ENCODE data around the gene FBXL13.
"Not testable (repeated sequence)": the region's sequence is repeated elsewhere in the genome, so short reads cannot be mapped to it uniquely, and the experiment has no call there.

FBXL13 gene

DNA sequence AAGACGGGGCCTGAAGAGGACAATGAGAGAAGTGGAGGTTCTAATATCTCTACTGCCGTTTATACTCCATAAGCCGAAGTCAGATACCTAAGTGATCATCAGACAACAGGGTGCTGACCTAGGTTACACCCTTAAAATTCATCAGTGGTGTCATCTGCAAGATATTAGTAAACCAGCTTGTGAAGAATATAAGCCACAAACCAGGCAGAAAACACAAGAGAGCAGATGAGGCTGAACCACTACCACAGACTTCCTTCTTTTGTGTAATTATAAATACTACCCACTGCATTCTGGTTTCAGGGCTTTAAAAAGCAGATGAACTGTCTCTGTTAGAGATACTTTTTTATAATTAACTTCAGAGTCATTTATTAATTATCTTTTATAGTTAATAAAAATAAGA is 230.7 kb downstream of the FBXL13 start:
- DNase-seq = no peak

DNA sequence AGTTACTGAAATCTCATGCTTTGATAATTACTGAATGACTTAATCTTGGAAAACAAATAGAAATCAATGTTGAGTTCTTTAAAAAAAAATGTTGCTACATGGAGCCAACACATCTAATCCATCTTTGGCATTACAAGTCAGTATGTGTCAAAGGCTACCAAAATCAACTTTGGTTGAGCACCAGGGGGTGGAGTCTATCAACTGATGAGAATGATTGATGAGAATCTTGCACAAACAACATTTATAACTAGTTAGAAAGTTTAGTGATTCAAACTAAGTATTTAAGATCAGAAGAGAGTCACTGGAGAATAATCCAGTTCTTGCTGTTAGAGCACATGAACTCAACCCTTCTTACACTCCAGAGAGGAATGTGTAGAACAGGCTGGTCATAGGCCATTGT is 232.3 kb downstream of the FBXL13 start:
- DNase-seq = no peak

DNA sequence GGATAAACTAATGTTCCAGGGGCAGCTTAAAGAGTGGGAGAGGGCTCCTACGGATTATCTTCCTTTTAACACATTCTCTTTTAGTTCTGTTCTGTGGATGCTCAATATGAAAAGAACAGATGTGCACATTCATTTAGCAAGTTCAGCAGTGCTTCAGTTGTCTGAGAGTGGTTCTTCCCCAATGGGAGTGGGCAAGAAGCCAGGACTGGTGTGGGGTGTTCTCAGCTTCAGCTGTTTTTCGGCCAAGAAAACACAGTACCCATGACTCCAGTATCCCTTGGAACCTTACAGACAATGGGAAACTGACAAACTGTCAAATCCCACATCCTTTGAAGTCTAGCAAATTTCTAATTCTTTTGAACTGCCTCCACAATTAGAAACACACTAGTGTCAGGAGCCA is 233.3 kb downstream of the FBXL13 start:
- DNase-seq = no peak

DNA sequence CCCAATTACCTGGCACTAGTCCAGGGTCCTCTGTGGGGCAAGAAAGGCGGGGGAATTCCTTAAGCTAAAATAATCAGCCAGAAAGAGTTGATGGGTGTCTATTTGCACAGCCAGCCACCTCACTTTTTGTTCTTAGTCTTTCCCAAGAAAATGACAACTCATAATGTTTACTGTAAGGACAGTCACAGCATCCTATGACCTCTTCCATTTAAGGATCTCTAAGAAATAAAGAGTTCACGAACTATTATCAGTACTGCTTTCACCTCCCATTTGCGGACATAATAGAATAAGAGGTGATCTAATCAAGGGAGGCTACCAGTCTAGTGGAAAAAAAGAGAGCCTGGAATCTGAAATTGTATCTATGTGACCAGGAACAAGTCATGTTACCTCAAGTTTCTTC is 234.2 kb downstream of the FBXL13 start:
- DNase-seq = no peak

DNA sequence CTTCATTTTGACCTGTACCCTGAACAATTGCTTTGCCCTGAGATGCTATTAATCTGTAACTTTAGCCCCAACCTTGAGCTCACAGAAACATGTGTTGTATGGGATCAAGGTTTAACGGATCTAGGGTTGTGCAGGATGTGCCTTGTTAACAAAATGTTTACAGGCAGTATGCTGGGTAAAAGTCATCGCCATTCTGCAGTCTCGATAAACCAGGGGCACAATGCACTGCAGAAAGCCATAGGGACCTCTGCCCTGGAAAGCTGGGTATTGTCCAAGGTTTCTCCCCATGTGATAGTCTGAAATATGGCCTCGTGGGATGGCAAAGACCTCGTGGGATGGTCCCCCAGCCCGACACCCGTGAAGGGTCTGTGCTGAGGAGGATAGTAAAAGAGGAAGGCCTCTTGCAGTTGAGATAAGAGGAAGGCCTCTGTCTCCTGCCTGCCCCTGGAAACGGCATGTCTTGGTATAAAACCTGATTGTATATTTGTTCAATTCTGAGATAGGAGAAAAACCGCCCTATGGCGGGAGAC is 236.0 kb downstream of the FBXL13 start:
- not testable (repeated sequence) for DNase-seq

DNA sequence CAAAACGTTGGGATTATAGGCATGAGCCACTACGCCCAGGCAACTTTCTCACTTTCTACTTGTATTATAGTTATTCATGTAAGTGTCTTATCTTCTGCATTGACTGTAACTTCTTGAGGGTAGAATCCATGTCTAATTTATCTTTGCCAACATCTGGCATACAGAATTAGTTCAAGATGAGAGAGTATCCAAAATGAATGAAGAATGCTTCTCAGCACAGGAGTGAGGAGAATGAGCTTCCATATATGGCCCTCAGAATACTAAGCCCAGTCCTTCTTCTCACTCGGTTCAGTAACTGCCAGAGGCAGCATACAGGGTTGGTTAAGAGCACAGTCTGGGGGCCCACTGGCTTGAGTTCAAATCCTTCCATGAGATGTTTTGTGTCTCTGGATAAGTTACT is 236.8 kb downstream of the FBXL13 start:
- no peak for DNase-seq

DNA sequence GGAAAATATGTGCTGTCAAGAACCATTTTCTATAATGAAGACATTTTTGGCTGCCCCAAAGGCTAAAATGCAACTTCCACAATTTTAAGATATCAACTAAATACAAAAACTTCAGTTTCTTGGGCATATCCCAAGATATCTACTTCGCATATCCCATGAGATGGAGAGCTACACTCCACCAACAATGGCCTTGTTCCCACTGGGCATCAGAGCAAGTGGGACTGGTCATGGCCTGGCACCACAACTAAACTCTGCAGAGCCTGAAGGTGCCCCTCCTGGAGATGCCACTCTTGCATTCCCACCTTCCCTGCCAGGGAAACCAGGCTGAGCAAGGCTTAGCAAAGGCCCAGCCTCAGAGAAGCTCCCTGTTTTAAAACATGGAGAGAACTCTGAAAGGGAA is 237.6 kb downstream of the FBXL13 start:
- no peak for DNase-seq

DNA sequence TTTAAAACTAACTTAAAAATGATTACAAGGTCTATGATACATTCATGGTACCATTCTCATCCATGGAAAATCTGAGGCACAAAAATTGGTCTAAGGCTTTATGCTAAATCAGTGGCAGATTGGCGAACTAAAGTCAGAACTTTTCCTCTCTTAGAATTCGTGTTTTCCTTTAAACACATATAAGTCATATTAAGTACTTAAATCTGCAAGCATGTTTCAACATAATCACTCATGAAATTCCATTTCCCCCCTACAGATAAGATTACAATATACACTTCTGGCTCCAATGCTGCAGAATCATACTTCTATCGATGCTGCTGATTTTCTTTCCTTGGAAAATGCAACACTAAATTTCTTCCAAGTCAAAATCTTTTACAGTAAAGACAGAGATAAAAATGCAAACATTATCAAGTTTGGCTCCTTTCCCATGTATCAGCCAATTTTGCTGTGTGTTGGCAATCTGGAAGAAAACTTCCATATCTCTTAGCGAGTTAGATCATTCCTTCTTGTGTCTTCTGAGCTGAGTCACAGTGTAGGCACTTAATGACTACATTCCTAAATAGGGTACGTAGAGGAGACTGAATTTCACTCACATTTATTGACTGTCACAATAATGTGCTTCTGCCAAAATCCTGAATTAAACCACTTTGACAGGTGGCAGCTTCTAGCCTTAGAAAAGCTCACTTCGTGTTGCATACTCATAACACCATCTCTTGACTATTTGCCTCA is 238.2 kb downstream of the FBXL13 start:
- no peak for DNase-seq

DNA sequence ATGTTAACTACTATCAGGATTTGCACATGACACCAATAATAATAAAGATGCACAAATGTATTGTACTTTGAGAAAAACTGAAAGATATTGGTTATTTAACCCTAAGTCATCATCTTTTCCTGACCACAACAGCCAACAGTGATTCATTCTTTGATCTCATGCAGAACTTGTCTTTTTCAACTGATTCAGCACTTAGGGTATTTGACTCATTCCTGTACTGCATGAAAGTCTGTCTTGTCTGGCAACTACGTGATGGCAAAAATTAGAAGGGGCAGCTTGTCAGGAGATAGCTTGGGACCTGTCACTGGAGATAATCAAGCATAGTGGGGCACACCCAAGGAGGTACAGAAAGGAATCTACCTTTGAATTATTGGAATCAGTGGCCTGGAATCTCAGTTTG is 239.6 kb downstream of the FBXL13 start:
- DNase-seq = no peak

DNA sequence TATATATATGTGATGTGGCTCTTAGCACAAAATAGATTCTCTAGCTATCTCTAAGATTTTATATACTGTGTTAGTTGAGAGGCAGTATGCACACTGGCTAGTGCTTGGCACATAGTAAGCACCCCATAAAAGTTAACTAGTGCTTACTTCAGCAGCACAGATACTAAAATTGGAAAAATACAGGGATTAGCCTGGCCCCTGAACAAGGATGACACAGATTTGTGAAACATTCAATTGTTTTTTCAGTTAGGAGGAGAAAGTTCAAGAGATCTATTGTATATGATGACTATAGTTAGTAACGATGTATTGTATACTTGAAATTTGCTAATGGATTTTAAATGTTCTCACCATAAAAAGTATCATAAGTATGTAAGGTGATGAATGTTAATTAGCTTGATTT is 240.1 kb downstream of the FBXL13 start:
- no peak for DNase-seq

DNA sequence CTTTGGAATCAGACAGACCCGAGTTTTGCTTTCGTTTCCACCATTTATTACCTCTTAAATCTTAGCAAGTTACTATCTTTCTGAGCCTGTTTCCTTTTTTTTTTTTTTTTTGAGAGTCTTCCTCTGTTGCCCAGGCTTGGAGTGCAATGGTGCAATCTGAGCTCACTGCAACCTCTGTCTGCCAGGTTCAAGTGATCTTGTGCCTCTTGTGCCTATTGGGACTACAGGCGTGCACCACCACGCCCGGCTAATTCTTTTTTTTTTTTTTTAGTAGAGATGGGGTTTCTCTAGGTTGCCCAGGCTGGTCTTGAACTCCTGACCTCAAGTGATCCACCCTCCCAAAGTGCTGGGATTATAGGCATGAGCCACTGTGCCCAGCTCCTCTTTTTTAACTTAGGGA is 241.3 kb downstream of the FBXL13 start:
- DNase-seq = no peak

DNA sequence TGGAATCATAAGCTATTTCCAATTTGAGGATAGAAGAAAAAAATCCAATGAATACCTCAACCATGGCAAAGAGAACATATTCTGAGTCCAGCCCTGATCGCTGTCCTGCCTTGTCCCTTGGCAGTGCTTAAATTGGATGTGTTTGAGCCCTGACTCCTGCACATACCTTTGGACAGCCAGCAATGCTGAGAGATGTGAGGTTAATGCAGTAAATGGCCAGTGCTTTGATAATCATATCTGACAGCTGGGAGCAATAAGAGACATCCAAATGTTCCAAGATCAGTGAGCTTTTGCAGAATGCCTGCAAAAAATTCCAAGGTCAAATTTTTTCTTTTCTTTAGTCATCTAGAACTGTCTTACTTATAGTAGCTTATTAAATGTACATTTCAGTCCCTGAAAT is 241.9 kb downstream of the FBXL13 start:
- DNase-seq = no peak

DNA sequence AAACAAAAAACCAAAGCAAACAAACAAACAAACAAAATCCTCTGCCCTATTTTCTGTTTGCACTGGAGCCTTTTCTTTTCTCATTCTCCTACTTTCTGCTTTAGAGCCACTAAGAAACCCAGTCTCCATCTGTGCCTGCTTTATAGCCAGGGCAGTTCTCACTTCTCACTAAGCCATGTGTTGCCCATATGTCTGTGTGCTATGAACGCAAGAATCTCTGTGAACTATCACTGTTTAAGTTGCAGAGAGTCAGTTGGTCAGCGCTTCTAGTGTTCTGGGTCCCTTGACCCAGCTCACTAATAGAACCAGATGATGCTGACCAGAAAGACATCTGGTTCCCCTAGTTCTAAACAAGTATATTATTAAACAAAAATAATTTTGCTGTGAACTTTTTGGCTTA is 244.4 kb downstream of the FBXL13 start:
- DNase-seq = no peak

DNA sequence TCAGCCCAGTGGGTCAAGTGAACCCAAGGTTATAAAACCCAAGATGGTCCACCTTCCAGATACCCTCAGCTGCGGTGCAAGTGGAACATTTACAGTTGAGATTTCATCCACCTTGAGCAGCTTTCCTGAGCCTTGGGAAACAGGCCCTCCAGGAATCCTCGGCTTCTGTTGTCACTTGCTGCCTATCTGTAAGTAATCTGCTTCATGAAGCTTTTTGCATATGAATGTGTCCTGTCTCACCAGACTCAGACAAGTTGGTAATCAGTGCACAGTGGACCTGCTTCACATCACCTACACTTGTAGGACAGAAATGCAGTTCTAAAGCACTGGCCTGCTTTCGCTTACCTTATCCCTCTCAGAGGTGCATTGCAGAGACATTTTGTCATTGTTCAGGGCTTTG is 245.5 kb downstream of the FBXL13 start:
- no peak for DNase-seq

DNA sequence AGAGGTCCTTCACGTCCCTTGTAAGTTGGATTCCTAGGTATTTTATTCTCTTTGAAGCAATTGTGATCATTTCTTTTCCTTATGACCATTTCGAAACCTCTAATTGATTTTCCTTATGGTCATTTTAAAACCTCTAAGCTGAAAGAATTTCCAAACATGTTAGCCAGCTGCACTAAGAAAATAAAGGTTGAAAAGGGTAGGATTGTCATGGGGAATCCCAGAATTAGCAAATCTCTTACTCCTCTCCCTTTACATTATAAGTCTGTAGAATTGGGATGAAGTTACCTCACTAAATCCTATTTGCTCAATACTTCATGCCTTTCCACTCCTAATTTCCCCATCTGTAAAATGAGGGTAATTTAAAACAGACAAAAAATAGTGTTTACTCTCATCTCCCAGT is 246.3 kb downstream of the FBXL13 start:
- no peak for DNase-seq

DNA sequence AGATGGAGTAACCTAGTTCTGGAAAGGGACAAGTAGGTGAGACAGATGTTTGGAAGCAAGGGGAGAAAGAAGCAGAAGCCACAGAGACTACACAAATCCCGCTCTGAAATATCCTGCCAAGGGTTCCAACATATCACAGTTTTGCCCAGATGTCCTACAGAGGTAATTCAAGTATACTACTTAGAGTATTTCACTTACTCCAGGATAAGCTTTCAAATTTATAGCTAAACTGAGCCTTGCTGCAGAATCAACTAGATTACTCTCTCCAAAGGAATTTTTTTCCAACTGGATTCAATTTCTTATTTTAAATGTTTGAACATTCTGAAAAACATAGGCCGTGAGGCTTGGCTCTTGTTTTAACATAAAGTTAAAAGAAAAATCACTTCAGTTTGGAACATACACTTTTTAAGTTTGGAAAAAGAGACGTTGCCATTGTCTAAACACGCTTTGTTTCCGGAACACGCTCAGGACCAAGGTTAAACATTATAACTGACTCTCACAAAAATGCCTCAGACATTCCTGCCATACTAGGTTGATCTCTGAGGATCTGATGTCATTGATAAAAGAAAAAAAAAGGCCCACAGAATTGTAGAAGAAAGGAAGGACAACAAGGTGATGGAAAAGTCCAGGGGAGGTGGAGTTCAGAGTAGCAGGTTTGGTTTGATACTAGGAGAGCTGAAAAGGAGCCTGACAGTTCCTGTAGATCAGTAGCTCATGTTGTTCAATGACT is 251.0 kb downstream of the FBXL13 start:
- no peak for DNase-seq

DNA sequence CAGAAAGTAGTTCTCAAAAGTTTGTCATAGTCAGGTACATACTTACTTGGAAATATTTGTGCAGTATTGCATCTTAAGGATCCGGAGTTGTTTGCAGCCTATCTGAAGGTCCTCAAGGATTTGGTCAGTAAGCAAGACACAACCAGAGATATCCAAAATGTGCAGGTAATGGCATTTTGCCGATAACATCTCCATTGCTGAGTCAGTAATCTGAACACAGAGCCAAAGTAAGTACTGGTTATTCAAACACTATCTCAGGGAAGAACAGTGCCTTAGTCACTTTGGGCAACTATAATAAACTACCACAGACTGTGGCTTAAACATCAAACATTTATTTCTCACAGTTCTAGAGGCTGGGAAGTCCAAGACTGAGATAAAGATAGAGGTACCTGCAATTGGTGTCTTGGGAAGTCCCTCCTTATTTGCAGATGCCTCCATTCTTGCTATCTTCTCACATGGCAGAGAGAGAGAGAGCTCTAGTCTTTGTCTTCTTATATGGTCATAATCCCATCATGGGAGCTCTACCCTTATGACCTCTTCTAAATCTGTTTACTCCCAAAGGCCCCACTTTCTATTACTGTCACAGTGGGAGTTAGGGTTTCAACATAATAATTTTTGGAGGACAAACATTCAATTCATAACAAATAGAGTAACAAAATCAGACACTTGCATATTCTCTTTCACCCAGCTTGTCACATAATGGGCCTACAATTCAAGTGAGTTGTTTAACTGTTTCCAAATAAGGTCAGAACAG is 252.4 kb downstream of the FBXL13 start:
- no peak for DNase-seq

DNA sequence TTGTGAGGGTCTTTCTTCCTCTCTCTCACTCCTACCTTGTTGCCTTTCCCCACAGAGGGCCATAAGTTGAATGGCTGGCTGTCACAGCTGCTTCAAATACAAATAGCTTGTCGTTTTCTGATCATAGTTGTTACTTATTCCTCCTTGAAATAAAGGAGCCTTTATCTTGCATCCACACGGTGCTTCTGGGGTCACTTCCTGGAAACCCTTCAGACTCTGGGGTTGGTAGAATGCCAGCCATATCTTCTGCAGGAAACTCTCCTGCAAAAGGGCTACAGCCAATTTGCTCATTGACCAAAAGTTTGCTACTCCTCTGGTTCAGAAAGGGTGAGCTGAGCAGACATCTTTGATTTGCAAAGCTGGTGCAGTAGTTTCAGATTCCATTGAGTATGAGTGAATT is 255.4 kb downstream of the FBXL13 start:
- no peak for DNase-seq

DNA sequence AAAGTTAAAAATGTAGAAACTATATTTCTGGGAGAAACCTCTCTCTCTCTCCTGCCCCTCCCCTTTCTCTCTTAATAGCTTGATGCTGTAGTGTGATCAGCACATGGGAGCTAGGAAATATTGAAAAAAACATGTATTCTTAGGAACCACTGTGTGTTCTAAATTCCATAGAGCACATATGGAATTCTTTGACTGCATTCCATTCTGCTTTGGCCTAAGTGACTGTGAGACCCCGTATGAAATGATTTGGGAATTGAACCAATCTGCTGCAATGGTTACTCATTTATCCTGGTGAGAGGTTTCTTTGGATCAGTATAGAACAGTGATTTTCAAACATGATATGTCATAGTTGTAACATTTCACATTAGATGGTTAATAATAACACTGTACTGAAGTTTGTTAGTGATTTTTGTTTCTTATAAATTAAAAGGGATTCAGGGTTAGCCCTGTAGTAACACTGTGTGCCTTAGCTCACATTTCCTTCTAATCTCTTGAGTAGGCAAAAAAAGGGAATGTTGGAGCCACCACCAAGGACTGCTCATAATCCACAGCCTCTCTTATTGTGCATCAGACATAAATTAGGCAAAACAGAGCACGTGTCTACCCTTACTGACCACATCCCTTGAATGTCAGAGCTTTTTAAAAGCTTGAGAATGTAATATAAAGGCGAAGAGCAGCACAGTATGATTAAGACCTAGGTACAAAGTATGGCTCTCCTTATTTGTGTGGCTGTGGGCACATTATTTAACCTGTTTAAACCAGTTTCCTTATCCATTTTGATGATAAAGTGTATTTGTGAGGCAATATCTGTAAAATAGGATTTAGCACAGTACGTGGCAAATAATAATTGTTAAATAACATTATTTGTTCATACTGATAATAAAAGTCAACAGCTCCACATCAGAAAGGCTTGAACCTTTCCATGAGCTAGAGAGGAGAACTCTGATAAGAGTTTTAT is 256.7 kb downstream of the FBXL13 start:
- no peak for DNase-seq

DNA sequence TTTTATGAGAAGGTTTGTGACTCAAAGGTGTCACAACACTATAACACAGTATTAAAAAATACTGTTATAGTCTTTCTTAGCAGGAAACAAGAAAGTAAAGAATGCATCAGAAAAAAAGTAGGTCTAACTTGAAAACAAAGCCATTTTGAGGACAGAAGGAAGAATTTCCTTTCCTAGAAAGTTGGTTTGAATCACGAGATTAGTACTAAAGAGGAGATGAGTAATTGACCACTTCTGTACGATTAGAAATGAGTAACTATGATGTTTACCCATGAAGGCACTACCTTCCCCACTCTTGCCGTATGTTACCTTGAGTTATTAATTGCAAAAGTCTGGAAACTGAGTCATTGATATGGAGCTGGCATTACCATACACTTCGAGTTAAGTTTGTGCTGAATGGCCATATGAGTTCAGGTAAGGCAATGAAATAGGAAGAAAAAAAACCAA is 260.5 kb downstream of the FBXL13 start:
- DNase-seq = no peak

DNA sequence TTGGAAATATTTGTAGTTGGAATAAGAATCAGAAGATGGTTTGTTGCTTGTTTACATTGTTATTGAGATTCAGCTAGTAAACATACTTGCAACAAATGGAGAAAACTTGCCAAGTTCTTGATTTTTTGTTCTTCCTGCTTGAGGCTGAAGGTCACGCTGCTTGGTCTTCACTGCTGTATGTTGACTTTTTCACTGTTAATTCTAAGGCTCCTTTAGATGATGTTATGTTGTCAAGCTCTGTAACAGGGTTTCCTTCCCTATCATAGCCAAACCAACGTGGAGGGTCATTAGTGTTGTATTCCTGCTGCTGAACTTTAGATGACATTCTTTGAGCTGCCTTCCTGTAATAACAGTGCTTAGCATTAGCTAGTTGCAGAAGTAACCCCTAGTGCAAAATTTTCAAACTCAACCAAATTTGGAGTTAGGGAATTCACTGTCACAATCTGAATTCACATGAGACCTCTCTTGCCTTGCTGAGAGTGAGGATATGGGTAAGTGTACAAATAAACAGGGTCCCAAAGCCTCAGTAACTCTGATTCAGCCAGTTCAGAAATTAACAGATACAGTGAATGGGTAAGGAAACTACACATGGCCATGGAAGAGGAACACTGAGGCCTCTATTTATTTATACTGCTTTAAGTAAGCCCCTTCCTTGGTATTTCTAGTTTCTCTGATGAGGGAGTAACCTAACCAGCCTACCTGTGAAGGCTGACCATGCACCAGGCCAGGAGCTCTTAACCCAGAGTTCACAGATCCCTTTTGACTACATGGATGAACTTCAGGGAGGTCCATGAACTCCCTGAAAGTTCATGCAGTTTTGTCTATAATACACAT is 261.2 kb downstream of the FBXL13 start:
- no peak for DNase-seq

Data from COR-L47 (cell line).